Caco-2 (cell line): ENCODE data around the gene PLXNA1. TPM values are rescaled to one million over a fixed set of nuclear protein-coding genes. Genes with fewer than 3 reads are reported as not detected.

Source experiments
- BruUV-seq: library from RNA; stranded (reverse); fragments of 400-500 nt; replicated peaks from 2 replicates; lab custom pipeline; 2021; lab: Mats Ljungman, UMichigan
- CTCF ChIA-PET: fragments of 300-600 bp; sonication (Branson Sonifier 250); formaldehyde crosslinking; loops from one replicate; lab custom pipeline; 2022; ENCODE audit warnings: antibody characterized with exemption; lab: Charles Lee
- POLR2A ChIA-PET: fragments of 300-600 bp; sonication (Branson Sonifier 250); formaldehyde crosslinking; loops from one replicate; lab custom pipeline; 2022; ENCODE audit warnings: antibody characterized with exemption; lab: Charles Lee
- DNase-seq, 2 experiments: peaks; one replicate each; pipeline versions ENCODE4 v3.0.0 to v3.0.0-alpha.2; 2020 to 2022
- H3K27me3 ChIP-seq: replicated peaks from 2 replicates; pipeline ENCODE4 v1.6.0; 2011; ENCODE audit warnings: low read length; ENCODE audit not compliant: control insufficient read depth, insufficient read depth
- H3K36me3 ChIP-seq: 2 replicates; pipeline ENCODE4 v1.5.1; 2011; ENCODE audit warnings: low read length; ENCODE audit not compliant: control insufficient read depth, insufficient read depth
- H3K4me1 ChIP-seq: fragments of 250-450 bp; sonication (Bioruptor Pico); 2 replicates; pipeline ENCODE4 v1.5.1; 2020; ENCODE audit warnings: mild to moderate bottlenecking
- H3K4me3 ChIP-seq: 2 replicates; pipeline ENCODE4 v1.5.1; 2011; ENCODE audit warnings: low read depth, mild to moderate bottlenecking, control low read depth, low read length
- H3K9me3 ChIP-seq: fragments of 250-450 bp; sonication (Bioruptor Pico); 2 replicates; pipeline ENCODE4 v1.5.1; 2020; ENCODE audit warnings: mild to moderate bottlenecking, moderate library complexity
- H3K27ac Mint-ChIP-seq: one replicate; pipeline ENCODE4 v1.8.0; 2022; ENCODE audit warnings: mixed read lengths; ENCODE audit not compliant: unreplicated experiment
- H3K27me3 Mint-ChIP-seq: one replicate; pipeline ENCODE4 v1.8.0; 2022; ENCODE audit warnings: mixed read lengths; ENCODE audit not compliant: insufficient read depth, unreplicated experiment
- H3K36me3 Mint-ChIP-seq: one replicate; pipeline ENCODE4 v1.8.0; 2022; ENCODE audit warnings: mild to moderate bottlenecking, mixed read lengths; ENCODE audit not compliant: insufficient read depth, unreplicated experiment
- H3K4me1 Mint-ChIP-seq: one replicate; pipeline ENCODE4 v1.8.0; 2022; ENCODE audit warnings: low read depth, mixed read lengths; ENCODE audit not compliant: unreplicated experiment
- H3K4me3 Mint-ChIP-seq: one replicate; pipeline ENCODE4 v1.8.0; 2022; ENCODE audit warnings: mild to moderate bottlenecking, moderate library complexity, mixed read lengths; ENCODE audit not compliant: unreplicated experiment
- H3K9me3 Mint-ChIP-seq: one replicate; pipeline ENCODE4 v1.8.0; 2022; ENCODE audit warnings: mixed read lengths; ENCODE audit not compliant: unreplicated experiment
- CTCF ChIP-seq, 2 experiments: fragments of 200-600 bp in 1 of 2; IDR thresholded peaks; 1 replicate in 1 of 2; 2 replicates in 1 of 2; pipeline versions ENCODE4 v1.5.1 to v1.8.0; 2011 to 2022; ENCODE audit warnings: antibody characterized with exemption in 1 of 2, control low read depth in 1 of 2, inconsistent platforms in 1 of 2, low read depth in 1 of 2, low read length in 1 of 2, mild to moderate bottlenecking in 1 of 2, moderate library complexity in 1 of 2; ENCODE audit not compliant: insufficient read depth in 1 of 2, severe bottlenecking in 1 of 2, unreplicated experiment in 1 of 2
- intact Hi-C: fragments of 100-400 bp; cut with micrococcal nuclease; formaldehyde crosslinking; loops from one replicate; pipeline ENCODE4 v1.10.0; 2022; ENCODE audit not compliant: unreplicated experiment
- total RNA-seq: library from RNA; stranded (reverse); gene quantifications from 2 replicates; pipeline ENCODE4 v1.2.3, GENCODE V29; 2022

PLXNA1 gene
- total RNA-seq, 1 experiment from 2014 or later: 95.1 TPM

- H3K27me3 Mint-ChIP-seq: no peaks in the 10 kb centered on the region
- ChIA-PET CTCF (no interaction called here), POLR2A (no interaction called here)
- BruUV-seq: no TSS peak
- TF ChIP-seq CTCF (IDR thresholded peaks at IDR 0.05; ENCODE audit: insufficient read depth in 1 of 2, low read depth in 1 of 2, low read length in 1 of 2, severe bottlenecking in 1 of 2, unreplicated experiment in 1 of 2): no peak
- no peaks in the 10 kb centered on the region for H3K9me3 Mint-ChIP-seq
- Histone ChIP-seq H3K9me3 (no peaks in the 10 kb centered on the region), H3K27me3 (no peaks in the 10 kb centered on the region), H3K36me3 (no peaks in the 10 kb centered on the region; the same call in 1 of the 2 replicates), H3K4me1 (no peaks in the 10 kb centered on the region), H3K4me3 (no peak overlapping the region)
- no peaks in the 10 kb centered on the region for H3K4me1 Mint-ChIP-seq
- peaks cover 69% of the 10 kb centered on the region for H3K36me3 Mint-ChIP-seq
- no peak for DNase-seq
- H3K4me3 Mint-ChIP-seq: no peak overlapping the region
- intact Hi-C loops: no loop called here
- no peak overlapping the region for H3K27ac Mint-ChIP-seq
These were observed 34.3 kb downstream of the PLXNA1 start for GRCh38 chr3:127017229-127017628.

GRCh38 chr3:127017781-127018180 lies 34.9 kb downstream of the PLXNA1 start:
- H3K36me3 Mint-ChIP-seq: peaks cover 64% of the 10 kb centered on the region
- H3K9me3 Mint-ChIP-seq: no peaks in the 10 kb centered on the region

GRCh38 chr3:127018306-127018828 lies 35.5 kb downstream of the PLXNA1 start:
- H3K4me1 Mint-ChIP-seq: no peaks in the 10 kb centered on the region
- H3K36me3 Mint-ChIP-seq: peaks cover 61% of the 10 kb centered on the region
- H3K36me3 ChIP-seq: no peaks in the 10 kb centered on the region; the same call in 1 of the 2 replicates
- no peaks in the 10 kb centered on the region for H3K9me3 Mint-ChIP-seq
- H3K4me3 ChIP-seq: no peak overlapping the region
- H3K27me3 ChIP-seq: no peaks in the 10 kb centered on the region
- BruUV-seq: no TSS peak
- no peak for TF ChIP-seq CTCF (IDR thresholded peaks at IDR 0.05; ENCODE audit: insufficient read depth in 1 of 2, low read depth in 1 of 2, low read length in 1 of 2, severe bottlenecking in 1 of 2, unreplicated experiment in 1 of 2)
- no peak overlapping the region for H3K27ac Mint-ChIP-seq
- no peak for DNase-seq
- intact Hi-C loops: no loop called here
- ChIA-PET CTCF (no interaction called here), POLR2A (no interaction called here)
- no peaks in the 10 kb centered on the region for H3K9me3 ChIP-seq
- no peaks in the 10 kb centered on the region for H3K4me1 ChIP-seq
- H3K27me3 Mint-ChIP-seq: no peaks in the 10 kb centered on the region
- no peak overlapping the region for H3K4me3 Mint-ChIP-seq

More at GRCh38 chr3:127017781-127018180, 34.9 kb downstream of the PLXNA1 start:
- Mint-ChIP-seq H3K27ac (no peak overlapping the region), H3K4me3 (no peak overlapping the region), H3K4me1 (no peaks in the 10 kb centered on the region), H3K27me3 (no peaks in the 10 kb centered on the region)
- no peak for DNase-seq
- H3K36me3 ChIP-seq: no peaks in the 10 kb centered on the region; the same call in 1 of the 2 replicates
- CTCF ChIA-PET: no interaction called here
- POLR2A ChIA-PET: no interaction called here
- intact Hi-C loops: no loop called here
- H3K4me1 ChIP-seq: no peaks in the 10 kb centered on the region
- H3K27me3 ChIP-seq: no peaks in the 10 kb centered on the region
- BruUV-seq: no TSS peak
- no peak for TF ChIP-seq CTCF (IDR thresholded peaks at IDR 0.05; ENCODE audit: insufficient read depth in 1 of 2, low read depth in 1 of 2, low read length in 1 of 2, severe bottlenecking in 1 of 2, unreplicated experiment in 1 of 2)
- no peaks in the 10 kb centered on the region for H3K9me3 ChIP-seq
- H3K4me3 ChIP-seq: no peak overlapping the region
